Measurements from ENCODE around the gene TMEM9. TPM values are rescaled to one million over a fixed set of nuclear protein-coding genes. Genes with fewer than 3 reads are reported as not detected.

The TMEM9 gene
- total RNA-seq, 2 donors from 2014 or later: 131 to 164 TPM

- Histone ChIP-seq H3K27me3 (replicated peaks; ENCODE audit: insufficient read depth) (no peaks in the 10 kb centered on the region), H3K9me3 (no peaks in the 10 kb centered on the region), H3K36me3 (no peaks in the 10 kb centered on the region), H3K27ac (peak overlapping the region; percentile 52 to 63), H3K4me1 (replicated peaks) (no peaks in the 10 kb centered on the region), H3K4me3 (peak overlapping the region; percentile 48 to 51)
- TF ChIP-seq CTCF (IDR thresholded peaks at IDR 0.05) (peak; percentile 48 to 94 (median 88)), POLR2A (IDR thresholded peaks at IDR 0.05) (peak; percentile 82), POLR2AphosphoS5 (IDR thresholded peaks at IDR 0.05) (peak; percentile 89)
- intact Hi-C loops (cut with DNase I): loop anchor here (2.0 kb wide), 1 partner anchor 144 kb away; no protein-coding TSS in a partner anchor
- WGBS: under 1% methylated on average over 73 of the region's 88 CpGs
- DNase-seq (ENCODE audit: low spot score): peak; percentile 92
These were observed 39.8 kb downstream of the TMEM9 start for GRCh38 chr1:201114245-201115131.

GRCh38 chr1:201113451-201114244 lies 40.6 kb downstream of the TMEM9 start:
- intact Hi-C loops (cut with DNase I): loop anchor here (2.0 kb wide), 1 partner anchor 143 kb away; no protein-coding TSS in a partner anchor
- Histone ChIP-seq H3K36me3 (no peaks in the 10 kb centered on the region), H3K4me1 (replicated peaks) (no peaks in the 10 kb centered on the region), H3K27ac (peak overlapping the region in 1 of 2 donors; percentile 52), H3K9me3 (no peaks in the 10 kb centered on the region), H3K27me3 (replicated peaks; ENCODE audit: insufficient read depth) (no peaks in the 10 kb centered on the region), H3K4me3 (peak overlapping the region; percentile 48 to 51)
- no peak for DNase-seq (ENCODE audit: low spot score)
- TF ChIP-seq POLR2AphosphoS5 (IDR thresholded peaks at IDR 0.05): no peak
- TF ChIP-seq POLR2A (IDR thresholded peaks at IDR 0.05): no peak
- no peak for TF ChIP-seq CTCF (IDR thresholded peaks at IDR 0.05)
- 38% methylated on average over 17 of the region's 17 CpGs for WGBS

- TF ChIP-seq POLR2A (IDR thresholded peaks at IDR 0.05) (no peak), CTCF (IDR thresholded peaks at IDR 0.05) (no peak), POLR2AphosphoS5 (IDR thresholded peaks at IDR 0.05) (no peak)
- no peak overlapping the region for H3K4me3 ChIP-seq
- DNase-seq (ENCODE audit: low spot score): no peak
- intact Hi-C loops (cut with DNase I): no loop called here
- H3K9me3 ChIP-seq: no peaks in the 10 kb centered on the region
- WGBS: 92% methylated on average over 3 of the region's 3 CpGs
- no peaks in the 10 kb centered on the region for H3K27me3 ChIP-seq (replicated peaks; ENCODE audit: insufficient read depth)
- no peaks in the 10 kb centered on the region for H3K36me3 ChIP-seq
- no peak overlapping the region for H3K27ac ChIP-seq
- no peaks in the 10 kb centered on the region for H3K4me1 ChIP-seq (replicated peaks)
These were observed 41.3 kb downstream of the TMEM9 start for GRCh38 chr1:201112926-201113325.

GRCh38 chr1:201112173-201112731 lies 42.0 kb downstream of the TMEM9 start, which contains the start of gene CACNA1S:
TSS of gene CACNA1S (minus strand) at chr1:201112426. CDS start at chr1:201112339, 87 bp downstream.
- H3K27me3 ChIP-seq (replicated peaks; ENCODE audit: insufficient read depth): no peaks in the 10 kb centered on the region
- 88% methylated on average over 9 of the region's 9 CpGs for WGBS
- TF ChIP-seq CTCF (IDR thresholded peaks at IDR 0.05): no peak
- TF ChIP-seq POLR2A (IDR thresholded peaks at IDR 0.05): no peak
- TF ChIP-seq POLR2AphosphoS5 (IDR thresholded peaks at IDR 0.05): no peak
- no peaks in the 10 kb centered on the region for H3K9me3 ChIP-seq
- H3K27ac ChIP-seq: no peak within 1 kb of the TSS
- no peaks in the 10 kb centered on the region for H3K36me3 ChIP-seq
- intact Hi-C loops (cut with DNase I): no loop called here
- H3K4me3 ChIP-seq: no peak within 1 kb of the TSS
- DNase-seq (ENCODE audit: low spot score): no peak
- H3K4me1 ChIP-seq (replicated peaks): no peaks in the 10 kb centered on the region
